ENCODE measurements around the gene CENPO.

DNA sequence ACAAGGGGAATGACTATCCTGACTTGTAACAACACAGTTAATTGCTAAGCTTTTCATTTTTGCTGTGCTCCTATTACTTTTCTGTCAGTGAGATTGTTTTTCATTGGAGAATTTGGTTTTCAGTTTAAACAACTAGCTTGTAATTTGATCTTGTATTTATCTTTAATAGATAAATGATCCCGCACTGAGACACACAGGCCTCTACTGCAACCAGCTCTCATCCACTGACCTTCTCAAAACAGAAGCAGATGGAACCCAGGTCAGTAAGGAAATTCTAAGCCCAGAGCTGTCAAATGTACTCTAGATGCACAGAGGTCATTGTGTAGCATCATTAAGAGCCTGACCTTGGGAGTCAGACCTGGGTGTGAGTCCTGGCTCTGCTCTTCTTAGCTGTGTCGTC, 30.7 kb upstream of the CENPO start:
- TF ChIP-seq CTCF (conservative IDR thresholded peaks at IDR 0.05; ENCODE audit: low read depth, low read length) (no peak), POLR2A (IDR thresholded peaks at IDR 0.05; ENCODE audit: low read depth, low read length) (no peak), USF2 (IDR thresholded peaks at IDR 0.05; ENCODE audit: low read depth, low read length) (no peak)
